ENCODE measurements around the gene FGF7.

- TF ChIP-seq CTCF (IDR thresholded peaks at IDR 0.05; ENCODE audit: control extremely low read depth in 1 of 3, insufficient read depth in 1 of 3, low read depth in 1 of 3, low read length in 3 of 3) = no peak
- no peak for TF ChIP-seq YY1 (IDR thresholded peaks at IDR 0.05; ENCODE audit: low read depth, low read length)
- TF ChIP-seq PHF8 (conservative IDR thresholded peaks at IDR 0.05; ENCODE audit: low read depth, low read length) = no peak
- TF ChIP-seq RFX5 (IDR thresholded peaks at IDR 0.05; ENCODE audit: borderline replicate concordance, low read depth, low read length) = no peak
- TF ChIP-seq JUND (IDR thresholded peaks at IDR 0.05; ENCODE audit: low read length) = no peak
- no peak for TF ChIP-seq SRF (IDR thresholded peaks at IDR 0.05; ENCODE audit: low read depth, low read length)
- TF ChIP-seq POLR2AphosphoS5 (IDR thresholded peaks at IDR 0.05; ENCODE audit: low read depth, low read length) = no peak
- TF ChIP-seq ZNF274 (IDR thresholded peaks at IDR 0.05; ENCODE audit: borderline replicate concordance, extremely low read depth, low read length) = no peak
- TF ChIP-seq POLR2A (IDR thresholded peaks at IDR 0.05; ENCODE audit: control extremely low read depth in 1 of 2, low read depth in 2 of 2, low read length in 2 of 2) = no peak
- TF ChIP-seq EP300 (IDR thresholded peaks at IDR 0.05; ENCODE audit: borderline replicate concordance in 1 of 2, low read depth in 2 of 2, low read length in 2 of 2) = no peak
- TF ChIP-seq HDAC2 (IDR thresholded peaks at IDR 0.05; ENCODE audit: borderline replicate concordance in 1 of 2, low read depth in 2 of 2, low read length in 2 of 2) = no peak
Measured at GRCh38 chr15:49382394-49382793, 40.6 kb upstream of the FGF7 start.

All from H1 (cell line).